ENCODE results near the gene XYLT1.

XYLT1 gene

DNA sequence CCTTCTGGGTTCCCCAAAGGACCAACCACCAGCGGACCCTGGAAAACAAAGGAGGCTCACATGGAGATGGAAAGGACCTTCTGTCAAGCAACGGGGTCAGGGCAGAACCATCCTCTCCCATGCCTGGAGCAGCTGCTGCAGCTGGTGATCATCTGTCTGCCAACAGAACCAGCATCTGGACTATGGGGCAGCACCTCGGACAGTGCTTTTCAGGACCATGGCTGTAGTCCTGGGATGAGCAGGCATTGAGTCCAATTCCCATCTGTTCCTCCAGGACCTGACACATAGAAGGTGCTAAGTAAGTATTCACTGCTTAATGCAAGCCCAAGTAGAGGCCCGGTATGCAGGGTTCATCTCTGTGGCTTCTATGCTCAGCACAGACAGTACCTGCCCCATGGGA is 304.7 kb downstream of the XYLT1 start:
- DNase-seq = no peak

DNA sequence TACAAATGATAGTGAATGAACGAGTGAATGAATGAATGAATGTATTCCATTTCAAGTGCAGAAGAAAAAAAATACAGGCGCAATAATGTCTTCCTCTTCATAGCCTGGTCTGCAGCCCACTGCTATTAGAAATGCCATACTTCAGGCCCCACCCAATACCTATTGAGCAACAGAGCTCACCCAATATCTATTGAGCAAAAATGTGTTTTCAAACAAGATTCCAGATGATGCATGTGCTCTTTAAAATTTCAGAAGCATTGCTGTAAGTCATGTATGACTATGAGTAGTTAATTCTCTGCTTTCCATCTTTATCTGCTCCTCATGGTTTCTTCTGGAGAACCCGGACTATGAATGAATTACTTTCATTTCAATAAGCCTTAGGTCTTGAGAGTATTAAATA is 308.2 kb downstream of the XYLT1 start:
- no peak for DNase-seq

DNA sequence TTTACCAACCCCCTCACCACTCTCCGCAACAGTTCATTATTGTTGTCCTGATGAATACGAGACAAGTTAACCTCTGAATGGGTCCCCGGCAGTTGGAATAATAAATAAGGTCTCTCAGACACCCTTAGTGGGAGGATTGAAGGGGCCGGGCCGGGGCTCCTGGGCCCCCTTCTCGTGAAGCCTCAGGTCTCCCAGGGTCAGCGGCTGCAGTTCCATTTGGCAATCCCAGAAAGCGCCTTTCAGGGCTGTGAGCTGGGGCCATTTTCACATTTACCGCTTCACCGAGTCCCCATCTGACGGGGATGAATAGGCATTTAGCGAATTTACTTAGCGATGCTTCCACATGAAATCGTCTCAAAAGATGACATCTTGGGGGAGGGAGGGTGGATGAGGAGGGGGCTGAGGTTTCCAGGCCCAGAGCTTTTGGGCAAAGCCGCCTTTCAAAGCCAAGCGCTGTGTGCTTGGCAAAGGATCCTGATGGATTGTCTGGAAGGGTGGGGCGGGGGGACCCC is 309.8 kb downstream of the XYLT1 start:
- no peak for DNase-seq

DNA sequence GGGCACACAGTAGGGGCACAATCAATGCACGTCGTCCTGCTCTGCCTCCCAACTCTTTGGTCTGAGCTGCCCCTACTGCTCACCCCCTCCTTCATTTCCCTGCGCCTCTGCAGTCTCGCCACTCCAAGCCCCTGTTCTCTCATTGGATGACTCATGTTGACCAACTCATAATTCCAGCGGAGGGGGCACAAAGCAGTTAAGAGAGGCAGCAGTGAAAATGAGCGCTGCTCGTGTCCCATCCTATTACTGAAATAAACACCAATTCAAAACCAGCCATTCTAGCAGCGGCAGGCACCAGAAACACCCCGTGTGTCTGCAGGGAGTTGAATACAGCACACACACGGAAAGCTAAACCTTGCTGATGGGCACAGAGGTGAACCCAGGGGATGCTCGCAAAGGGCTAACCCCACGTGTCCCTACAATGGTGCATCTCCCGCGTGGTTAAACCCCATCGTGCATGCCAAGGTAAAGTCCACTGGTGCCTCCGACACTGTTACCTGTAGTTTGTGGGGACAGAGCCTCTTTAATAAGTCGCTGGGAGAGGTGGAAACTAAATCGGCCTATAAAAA is 310.4 kb downstream of the XYLT1 start:
- no peak for DNase-seq

DNA sequence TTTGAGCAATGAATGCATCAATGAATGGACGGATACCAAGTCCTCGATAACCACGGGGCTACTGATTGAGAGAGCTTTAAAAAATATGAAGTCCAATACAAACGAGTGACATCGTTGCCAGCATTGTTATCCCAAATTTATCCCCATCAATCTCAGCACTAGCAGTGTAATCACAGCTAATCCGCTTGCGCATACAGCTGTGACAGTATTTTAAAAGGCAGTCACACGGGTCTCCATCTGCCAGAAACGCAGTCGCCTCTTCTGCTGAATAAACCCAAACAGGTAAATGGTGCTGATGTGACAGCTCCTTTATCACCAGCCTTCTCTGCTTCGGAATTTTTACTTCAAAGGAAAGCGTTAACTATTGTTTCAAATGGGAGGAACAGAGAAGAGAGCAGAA is 311.1 kb downstream of the XYLT1 start:
- no peak for DNase-seq

DNA sequence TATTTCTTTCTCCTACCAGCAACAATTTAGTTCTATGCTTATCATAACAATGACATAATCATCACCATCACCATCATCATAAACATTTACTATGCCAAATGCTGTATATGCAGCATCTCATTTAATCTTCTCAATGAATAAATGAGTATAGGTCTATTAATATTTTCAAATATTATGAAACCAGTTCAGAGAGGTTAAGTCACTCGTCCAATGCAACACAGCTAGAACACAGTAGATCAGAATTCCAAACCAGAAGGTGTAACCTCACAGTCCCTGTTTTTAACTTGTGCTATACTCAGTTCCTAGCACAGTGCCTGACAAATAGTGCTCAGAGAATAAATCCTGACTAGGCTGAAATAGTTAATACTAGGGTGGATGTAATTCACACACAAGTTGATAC is 314.8 kb downstream of the XYLT1 start:
- no peak for DNase-seq

DNA sequence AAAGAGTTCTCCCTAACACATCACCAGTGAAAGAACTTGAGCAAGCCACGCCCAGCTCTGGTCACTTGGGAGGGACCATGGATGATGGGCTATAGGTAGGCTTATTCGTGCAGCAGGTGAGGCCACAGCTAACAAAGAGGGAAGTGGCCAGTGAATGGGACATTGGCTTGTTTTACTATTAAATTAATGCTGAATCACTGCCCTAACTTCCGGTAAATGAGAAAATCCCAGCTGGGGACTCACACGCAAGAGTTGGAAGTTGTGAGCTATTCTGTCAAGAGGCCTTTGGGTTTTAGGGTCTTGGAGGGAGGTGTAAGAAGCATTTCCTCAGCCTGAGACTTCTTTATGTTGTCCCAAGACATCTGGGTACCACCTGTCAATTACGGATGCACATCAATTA is 315.3 kb downstream of the XYLT1 start:
- no peak for DNase-seq

DNA sequence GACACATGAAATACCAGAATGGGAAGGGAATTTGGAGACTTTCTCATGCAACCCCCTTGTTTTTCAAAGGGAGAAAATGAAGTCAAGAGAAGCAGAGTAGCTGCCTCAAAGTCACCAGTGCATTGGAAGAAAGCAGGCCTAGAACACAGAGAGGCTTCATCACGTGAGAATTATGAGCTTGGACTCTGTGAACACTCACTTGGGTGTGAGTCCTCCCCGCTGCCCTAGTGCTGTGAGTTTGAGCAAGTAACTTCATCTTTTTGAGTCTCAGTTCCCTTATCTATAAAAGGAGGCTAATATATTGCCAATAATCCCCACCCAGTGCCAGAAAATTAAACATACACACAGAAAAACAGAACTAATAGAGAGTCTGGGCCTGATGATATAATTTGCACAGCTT is 315.8 kb downstream of the XYLT1 start:
- DNase-seq = no peak

DNA sequence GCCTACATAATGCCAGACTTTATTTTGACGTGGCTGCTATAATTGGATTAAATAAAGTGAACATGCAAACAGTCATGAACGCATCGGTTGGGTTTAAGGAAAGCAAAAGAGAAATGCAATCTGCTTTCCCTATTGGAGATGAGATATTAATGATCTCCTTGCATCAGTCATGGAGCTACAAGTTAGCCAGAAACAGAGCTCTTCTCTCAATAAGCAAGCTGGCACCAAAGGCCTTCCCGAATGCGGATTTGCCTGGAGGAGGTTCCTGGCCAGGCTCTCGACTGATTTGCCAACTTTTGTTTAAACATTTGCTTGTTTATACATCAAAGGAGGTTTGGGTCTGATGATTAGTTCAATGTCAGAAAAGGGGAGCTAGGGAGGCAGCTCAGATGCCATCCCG is 318.4 kb downstream of the XYLT1 start:
- no peak for DNase-seq

DNA sequence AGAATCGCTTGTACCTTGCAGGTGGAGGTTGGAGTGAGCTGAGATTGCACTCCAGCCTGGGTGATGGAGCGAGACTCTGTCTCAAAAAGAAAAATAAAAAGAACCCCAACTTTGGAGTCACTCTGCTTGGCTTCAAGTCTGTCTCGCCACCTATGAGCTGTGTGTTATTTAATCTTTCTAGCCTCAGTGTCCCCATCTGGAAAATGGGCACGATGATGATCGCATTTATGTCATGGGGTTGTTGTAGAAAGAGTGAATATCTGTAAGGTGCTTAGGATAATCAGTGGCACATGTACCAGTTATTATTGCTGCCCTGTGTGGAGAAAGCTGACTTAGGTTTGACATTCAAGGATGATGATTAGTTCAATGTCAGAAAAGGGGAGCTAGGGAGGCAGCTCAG is 319.4 kb downstream of the XYLT1 start:
- DNase-seq = no peak

DNA sequence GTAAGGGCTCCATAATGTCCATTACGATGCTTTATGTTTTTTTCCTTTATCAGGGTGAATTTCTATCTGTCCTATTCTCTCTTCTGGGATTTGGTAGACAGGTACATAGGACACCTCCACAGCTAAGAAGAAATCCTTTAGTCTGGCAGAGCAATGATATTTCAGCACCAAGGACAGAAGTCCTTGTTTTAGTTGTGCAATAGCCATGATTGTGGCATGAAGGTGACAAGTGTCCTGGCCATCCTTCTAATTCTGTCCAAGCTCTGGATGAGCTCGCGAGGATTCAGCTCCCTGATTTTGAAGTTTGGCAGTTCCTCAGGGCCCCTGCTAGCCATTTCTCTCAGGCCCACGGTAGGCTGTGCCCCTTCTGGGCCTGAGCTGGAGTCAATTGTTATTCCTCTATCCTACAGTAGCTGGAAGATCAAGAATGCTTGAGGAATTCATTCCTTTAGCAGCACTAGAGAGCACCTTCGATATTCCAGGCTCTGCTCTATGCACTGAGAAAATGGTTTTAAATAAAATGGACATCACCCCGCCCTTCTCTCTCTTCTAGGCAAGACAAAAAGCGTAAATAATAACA is 320.8 kb downstream of the XYLT1 start:
- DNase-seq = no peak

DNA sequence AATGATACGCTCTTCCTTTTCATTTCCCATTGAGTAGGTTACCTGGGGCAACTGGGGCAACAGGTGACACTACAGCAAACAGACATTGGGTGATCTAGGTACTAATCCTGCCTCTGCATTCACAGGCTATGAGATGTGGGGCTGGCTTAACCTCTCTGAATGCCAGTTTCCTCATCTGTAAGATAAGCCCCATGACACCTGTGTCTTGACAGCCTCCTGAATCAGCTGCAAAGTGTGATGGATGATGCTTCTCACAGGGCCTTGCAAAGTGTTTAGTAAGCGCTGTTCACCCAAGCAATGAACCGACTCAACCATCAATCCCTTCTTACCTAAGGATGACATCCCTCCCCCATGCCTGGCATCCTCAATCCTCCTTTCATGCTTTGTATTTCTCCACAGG is 322.8 kb downstream of the XYLT1 start:
- DNase-seq = no peak

DNA sequence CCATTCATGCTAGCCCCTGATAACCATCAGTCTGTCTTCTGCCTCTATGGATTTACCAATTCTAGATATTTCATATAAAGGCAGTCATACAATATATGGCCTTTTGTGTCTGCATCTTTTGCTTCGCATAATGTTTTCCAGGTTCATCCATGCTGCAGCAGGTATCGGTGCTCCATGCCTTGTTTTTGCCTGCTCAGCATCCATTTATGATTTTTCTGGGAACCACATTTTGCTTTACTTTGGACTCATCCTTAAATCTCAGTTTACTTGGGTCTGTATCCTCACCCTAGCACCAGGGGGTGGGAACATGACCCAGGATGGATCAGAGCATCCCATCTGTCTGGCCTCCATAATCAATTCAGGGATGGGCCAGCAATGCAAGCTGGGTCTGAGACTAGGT is 325.7 kb downstream of the XYLT1 start:
- DNase-seq = no peak

DNA sequence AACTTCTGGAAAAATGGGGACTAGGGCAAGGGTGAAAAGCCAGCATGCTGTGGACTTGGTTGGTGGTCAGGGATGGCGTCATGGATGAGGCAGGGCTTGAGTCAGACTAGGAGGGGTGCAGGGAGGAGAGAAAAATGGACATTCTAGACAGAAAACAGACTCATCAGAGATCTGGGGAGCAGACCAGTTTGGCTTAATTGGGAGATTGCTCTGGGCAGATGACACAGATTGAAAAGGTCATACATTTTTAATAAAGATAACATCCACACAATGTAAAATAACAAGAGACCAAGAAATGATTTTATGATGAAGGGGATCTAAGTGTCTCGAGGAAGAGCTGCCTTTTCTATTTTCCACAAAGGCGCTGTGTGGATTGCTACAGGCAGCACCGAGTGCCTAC is 326.3 kb downstream of the XYLT1 start:
- no peak for DNase-seq

DNA sequence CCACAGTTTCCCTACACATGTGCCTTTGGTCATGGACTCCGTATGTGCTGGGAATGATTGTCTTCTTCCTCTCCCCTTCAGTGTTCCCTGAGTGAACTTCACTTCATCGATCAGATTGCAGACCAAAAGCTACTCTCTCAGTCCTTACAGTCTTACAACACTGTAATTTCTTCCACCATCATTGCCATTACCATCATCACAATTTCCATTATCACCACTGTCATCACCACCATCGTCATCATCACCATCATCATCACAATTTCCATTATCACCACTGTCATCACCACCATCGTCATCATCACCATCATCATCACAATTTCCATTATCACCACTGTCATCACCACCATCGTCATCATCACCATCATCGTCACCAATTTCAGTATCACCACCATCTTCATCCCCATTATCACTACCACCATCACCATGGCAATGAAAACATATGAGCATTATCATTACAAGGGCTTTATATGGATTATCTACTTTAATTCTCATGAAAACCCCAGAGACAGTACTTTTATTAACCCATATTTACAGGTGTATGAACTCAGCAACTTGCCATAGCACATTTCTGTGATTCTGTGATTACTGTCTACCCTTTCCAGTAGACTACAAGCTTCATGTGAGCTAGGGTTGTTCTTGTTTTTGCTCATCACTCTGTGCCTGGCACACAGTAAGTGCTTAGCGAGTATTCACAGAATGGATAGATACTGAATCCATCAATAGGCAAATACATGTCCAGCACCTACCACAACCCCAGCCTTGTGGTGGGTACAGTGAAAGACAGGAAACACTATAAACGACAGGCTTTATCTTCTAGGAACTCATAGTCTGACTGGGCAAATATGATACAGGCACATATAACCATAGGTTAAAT is 327.0 kb downstream of the XYLT1 start:
- no peak for DNase-seq

DNA sequence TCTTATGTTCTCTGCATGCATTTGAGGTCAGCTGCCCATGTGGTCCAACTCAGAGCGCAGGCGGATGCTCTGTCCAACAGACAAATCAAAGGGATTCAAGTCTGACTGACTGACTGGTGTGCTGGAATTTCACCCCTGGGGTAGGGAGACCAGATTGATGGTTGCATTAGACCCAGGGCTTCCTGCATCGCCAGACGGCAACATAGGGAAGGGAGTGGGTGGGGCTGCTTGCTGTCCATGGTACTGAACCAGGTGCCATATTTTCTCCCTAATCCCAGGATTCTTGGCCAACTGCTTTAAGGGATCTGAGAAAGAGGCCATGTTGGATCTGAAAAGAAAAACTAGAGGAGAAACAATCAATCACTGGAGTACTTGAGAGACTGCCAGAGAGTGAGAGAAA is 332.0 kb downstream of the XYLT1 start:
- DNase-seq = no peak

DNA sequence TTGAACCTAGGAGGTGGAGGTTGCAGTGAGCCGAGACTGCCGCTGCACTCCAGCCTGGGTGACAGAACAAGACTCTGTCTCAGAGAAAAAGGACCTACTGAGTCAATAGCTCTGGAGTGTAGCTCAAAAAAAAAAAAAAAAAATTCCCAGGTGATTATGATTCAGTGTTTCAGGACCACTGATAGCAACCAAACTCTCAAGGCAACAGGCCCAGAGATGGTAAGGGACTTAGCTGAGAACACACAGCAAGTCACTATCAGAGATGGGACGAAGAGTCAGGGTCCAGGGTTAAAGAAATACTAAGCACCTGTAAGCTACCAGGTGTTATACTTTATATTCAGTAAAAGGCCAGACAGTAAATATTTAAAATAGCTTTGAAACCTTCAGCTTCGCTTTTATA is 335.3 kb downstream of the XYLT1 start:
- no peak for DNase-seq

DNA sequence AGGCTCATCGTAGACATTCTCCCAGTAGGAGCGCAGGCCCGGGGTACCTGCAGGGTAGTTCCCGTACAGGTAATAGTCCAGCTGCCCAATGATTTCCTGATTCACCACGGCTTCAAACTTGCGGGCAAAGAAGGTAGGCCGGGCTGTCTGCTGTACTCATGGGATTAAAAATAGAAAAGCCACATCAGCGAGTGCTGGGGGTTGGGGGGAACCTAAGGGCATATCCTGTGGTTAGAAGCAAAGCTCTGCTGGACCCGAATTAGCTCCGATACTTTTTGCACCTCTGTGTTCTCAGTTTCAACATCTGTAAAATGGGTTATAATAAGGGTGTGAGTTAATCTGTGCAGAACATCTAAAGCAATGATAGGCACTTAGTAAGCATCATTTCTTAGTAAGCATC is 336.2 kb downstream of the XYLT1 start:
- no peak for DNase-seq

DNA sequence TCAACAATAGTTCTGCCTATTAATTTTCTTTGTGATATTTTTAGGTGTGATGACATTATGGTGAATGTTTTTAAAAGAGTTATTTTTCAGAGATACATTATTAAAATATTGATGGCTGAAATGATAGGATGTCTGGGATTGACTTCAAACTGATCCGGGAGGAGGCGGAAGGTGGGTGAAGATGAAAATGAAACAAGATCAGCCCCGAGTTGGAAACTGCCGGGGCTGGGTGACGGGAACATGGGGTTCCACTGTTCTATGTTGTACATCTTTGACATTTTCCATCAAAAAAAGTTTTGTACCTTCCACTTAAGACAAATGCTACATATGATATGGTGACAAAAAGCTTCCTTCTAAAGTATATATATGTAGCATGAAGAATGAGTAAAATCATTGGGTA is 336.9 kb downstream of the XYLT1 start:
- no peak for DNase-seq

DNA sequence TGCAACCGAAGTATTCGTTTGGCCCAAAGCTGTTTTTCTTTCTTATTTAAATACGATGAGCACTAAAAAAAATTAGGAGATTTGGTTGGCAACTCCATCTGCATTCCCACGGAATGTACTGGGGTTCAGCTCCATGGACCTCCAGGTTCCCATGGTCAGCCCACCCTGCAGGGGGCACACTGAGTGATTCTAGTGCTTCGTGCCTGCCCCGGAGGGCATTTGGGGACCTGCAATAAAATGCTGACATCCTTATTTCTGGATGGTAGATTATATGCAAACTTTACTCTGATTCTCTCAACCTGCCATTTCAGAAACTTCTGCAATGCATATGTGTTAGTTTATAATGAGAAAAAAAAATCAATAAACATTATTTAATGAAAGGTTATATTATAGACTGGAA is 339.4 kb downstream of the XYLT1 start:
- DNase-seq = no peak

DNA sequence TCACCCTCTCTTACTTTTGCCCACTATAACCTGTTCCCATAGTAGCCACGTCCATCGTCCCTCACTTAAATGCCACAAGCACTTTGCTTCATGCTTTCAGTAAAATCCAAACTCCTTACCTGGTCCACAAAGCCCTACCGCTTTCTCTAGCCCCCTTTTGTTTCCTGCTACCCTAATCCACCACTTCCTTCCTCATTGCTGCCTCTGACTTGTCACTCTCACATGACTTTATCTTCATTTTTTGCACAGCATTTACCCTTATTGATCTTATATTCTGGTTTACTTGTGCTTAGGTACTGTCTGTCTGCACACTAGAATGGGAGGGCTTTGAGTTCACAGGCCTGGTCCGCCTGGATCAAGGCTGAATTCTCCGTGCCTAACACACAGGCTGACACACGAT is 340.0 kb downstream of the XYLT1 start:
- no peak for DNase-seq

DNA sequence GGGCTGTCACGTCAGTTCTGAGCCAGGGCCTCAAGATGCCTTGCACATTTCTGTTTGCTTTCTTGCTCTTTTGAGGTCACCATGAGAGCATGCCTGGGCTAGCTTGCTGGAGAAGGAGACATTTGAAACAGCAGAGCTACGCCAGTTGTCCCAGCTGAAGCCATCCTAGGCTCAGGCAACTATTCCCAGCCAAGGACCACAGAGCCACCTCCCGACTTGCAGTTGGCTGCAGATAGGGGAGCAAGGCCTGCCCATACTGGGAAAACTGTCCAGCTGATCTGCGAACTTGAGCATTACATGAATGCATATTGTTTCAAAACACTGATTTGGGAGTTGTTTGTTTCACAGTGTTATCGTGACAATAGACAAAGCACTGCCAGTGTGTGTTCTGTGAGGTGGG is 340.8 kb downstream of the XYLT1 start:
- no peak for DNase-seq

DNA sequence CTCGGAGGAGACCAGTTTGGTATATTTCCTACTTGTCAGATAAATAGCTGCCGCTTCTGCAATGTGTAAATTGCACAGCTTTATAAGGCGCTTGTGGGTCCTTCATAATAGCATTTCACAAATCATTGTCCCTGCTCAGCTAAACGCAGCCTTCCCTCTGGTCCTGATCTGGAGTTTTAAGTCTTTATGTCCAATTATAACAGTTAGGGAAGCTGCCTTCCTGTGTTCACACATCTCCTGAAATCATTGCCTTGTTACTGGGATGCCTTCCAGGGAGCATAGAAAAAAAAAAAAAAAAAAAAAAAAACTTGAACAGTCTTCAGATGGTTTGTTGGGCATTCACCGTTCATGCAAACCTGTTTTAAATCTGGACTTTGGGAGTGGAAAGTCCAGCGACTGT is 342.0 kb downstream of the XYLT1 start:
- DNase-seq = no peak

DNA sequence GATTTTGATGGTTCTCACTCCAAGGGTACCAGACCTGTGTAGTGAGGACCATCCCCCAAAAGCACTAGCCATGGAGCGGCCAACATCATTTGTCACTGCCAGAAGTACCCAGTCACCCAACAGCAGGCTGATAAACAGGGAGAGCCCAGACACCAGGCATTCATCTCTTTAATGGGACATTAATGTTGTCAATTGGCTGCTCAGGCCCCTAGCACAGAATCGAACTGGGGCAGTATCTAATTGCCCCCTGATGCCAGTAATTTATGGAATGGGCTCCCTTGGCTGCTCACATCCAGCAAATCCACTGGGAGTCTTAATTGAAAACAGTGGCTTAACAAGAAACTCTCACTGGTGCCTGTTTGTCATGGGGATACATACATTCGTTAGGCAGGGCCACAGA is 344.6 kb downstream of the XYLT1 start:
- no peak for DNase-seq

All from stimulated activated CD4-positive, alpha-beta T cell treated with anti-CD3 and anti-CD28 coated beads, Interleukin-12 subunit alpha, Interleukin-12 subunit beta, amount 100 ng/mL, for 4 hours (primary cell).